KMS-11 (cell line): ENCODE measurements around the gene DARS1.
"Not testable (repeated sequence)": the region's sequence is repeated elsewhere in the genome, so short reads cannot be mapped to it uniquely, and the experiment has no call there.

Experiments used
- H2AFZ ChIP-seq: fragments of 200-600 bp; sonication (generic); 2 replicates; pipeline ENCODE4 v1.6.1; 2016; ENCODE audit warnings: antibody characterized with exemption, mixed run types, low read depth
- H3K27ac ChIP-seq: fragments of 200-600 bp; sonication (generic); 2 replicates; pipeline ENCODE4 v1.6.1; 2016; ENCODE audit warnings: mild to moderate bottlenecking, mixed run types
- H3K27me3 ChIP-seq: fragments of 200-600 bp; sonication (generic); 2 replicates; pipeline ENCODE4 v1.6.1; 2017; ENCODE audit warnings: mild to moderate bottlenecking, low read depth, mixed run types, moderate library complexity; ENCODE audit not compliant: insufficient read depth
- H3K36me3 ChIP-seq: fragments of 200-600 bp; sonication (generic); 2 replicates; pipeline ENCODE4 v1.6.1; 2017; ENCODE audit warnings: mild to moderate bottlenecking, mixed run types; ENCODE audit not compliant: insufficient read depth
- H3K4me1 ChIP-seq: fragments of 200-600 bp; sonication (generic); 2 replicates; pipeline ENCODE4 v1.6.1; 2016; ENCODE audit warnings: mild to moderate bottlenecking, low read depth, mixed run types; ENCODE audit not compliant: poor library complexity, severe bottlenecking
- H3K4me2 ChIP-seq: fragments of 200-600 bp; sonication (generic); 2 replicates; pipeline ENCODE4 v1.7.0; 2016; ENCODE audit warnings: mild to moderate bottlenecking, mixed run types
- H3K4me3 ChIP-seq: fragments of 200-600 bp; sonication (generic); IDR thresholded peaks from 2 replicates; pipeline ENCODE4 v1.6.1; 2017; ENCODE audit warnings: low read depth, low read length, mixed read lengths; ENCODE audit not compliant: insufficient read depth
- H3K79me2 ChIP-seq: fragments of 200-600 bp; sonication (generic); 2 replicates; pipeline ENCODE4 v1.6.1; 2016; ENCODE audit warnings: low read depth, mixed run types; ENCODE audit not compliant: insufficient read depth
- H3K9ac ChIP-seq: fragments of 200-600 bp; sonication (generic); 2 replicates; pipeline ENCODE4 v1.6.1; 2016; ENCODE audit warnings: mild to moderate bottlenecking, mixed run types
- H4K20me1 ChIP-seq: fragments of 200-600 bp; sonication (generic); 2 replicates; pipeline ENCODE4 v1.6.1; 2016; ENCODE audit warnings: mild to moderate bottlenecking, mixed run types; ENCODE audit not compliant: insufficient read depth
- CTCF ChIP-seq: fragments of 200-600 bp; sonication (generic); conservative IDR thresholded peaks from 2 replicates; pipeline ENCODE4 v1.6.1; 2017; ENCODE audit warnings: low read depth, mild to moderate bottlenecking, antibody characterized with exemption, low read length, moderate library complexity, mixed read lengths

The DARS1 gene

DNA sequence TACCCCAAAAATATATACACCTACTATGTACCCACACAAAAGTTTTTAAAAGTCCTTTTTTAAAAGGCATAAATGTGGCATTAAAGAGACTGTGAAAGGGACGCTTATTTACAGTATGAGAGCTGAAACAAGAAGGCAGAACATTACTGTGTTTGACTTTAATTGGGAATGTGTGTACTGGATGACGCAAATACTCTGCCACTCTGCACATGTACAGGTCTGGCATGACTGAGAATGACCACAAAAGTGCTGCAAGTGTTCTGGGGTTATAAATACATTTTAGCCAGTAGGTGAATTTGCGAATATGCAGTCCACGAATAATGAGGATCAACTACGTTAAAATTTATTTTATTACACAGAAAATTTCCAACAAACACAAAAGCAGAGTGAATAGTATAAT, 11.4 kb downstream of the DARS1 start:
- no peaks in the 10 kb centered on the region for H3K4me1 ChIP-seq
- no peak overlapping the region for H3K4me3 ChIP-seq
- no peaks in the 10 kb centered on the region for H4K20me1 ChIP-seq
- H3K27ac ChIP-seq: no peak overlapping the region
- H3K9ac ChIP-seq: no peak overlapping the region
- no peaks in the 10 kb centered on the region for H3K36me3 ChIP-seq
- H3K4me2 ChIP-seq: no peak overlapping the region
- H3K27me3 ChIP-seq: no peaks in the 10 kb centered on the region
- no peaks in the 10 kb centered on the region; the same call in 1 of the 2 replicates for H3K79me2 ChIP-seq
- H2AFZ ChIP-seq: no peak overlapping the region
- TF ChIP-seq CTCF: no peak

DNA sequence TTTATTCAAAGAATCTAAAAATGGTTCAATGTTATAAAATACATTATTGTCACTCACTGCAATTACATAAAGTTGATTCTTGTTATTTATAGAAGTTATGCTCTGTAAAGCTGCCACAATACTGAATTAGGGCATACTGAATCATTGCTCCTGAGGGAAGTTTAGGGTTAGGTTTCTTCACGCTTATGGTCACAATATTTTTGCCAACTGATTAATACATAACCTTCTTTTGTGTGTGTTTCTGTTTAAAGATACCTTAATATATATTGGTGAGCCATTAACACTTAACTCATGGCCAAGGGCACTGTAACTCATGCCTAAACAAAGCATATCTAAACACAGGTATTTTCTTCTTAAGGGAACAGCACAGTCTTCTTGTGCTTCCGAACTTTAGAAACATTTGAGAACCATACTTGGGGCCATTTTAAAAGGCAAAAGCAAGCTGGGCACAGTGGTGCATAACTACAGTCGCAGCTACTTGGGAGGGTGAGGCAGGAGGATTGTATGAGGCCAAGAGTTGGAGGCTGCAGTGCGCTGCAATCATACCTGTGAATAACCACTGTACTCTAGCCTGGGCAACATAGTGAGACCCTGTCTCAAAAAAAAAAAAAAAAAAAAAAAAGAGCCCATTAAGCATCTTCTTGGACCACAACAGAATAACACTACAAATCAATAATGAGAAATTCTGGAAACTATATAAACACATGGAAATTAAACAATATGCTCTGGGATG, 15.6 kb downstream of the DARS1 start:
- H3K4me2 ChIP-seq: no peak overlapping the region
- H3K4me3 ChIP-seq: no peak overlapping the region
- H2AFZ ChIP-seq: no peak overlapping the region
- no peaks in the 10 kb centered on the region for H3K27me3 ChIP-seq
- H3K79me2 ChIP-seq: no peaks in the 10 kb centered on the region; the same call in 1 of the 2 replicates
- no peak overlapping the region for H3K27ac ChIP-seq
- TF ChIP-seq CTCF: no peak
- H4K20me1 ChIP-seq: no peaks in the 10 kb centered on the region
- H3K4me1 ChIP-seq: no peaks in the 10 kb centered on the region
- H3K36me3 ChIP-seq: no peaks in the 10 kb centered on the region
- H3K9ac ChIP-seq: no peak overlapping the region

GRCh38 chr2:135965756-135966155, 19.7 kb downstream of the DARS1 start:
- Histone ChIP-seq H2AFZ (no peak overlapping the region), H4K20me1 (no peaks in the 10 kb centered on the region), H3K4me3 (no peak overlapping the region), H3K4me2 (no peak overlapping the region), H3K36me3 (no peaks in the 10 kb centered on the region), H3K4me1 (peaks cover 27% of the 10 kb centered on the region), H3K27ac (no peak overlapping the region), H3K27me3 (no peaks in the 10 kb centered on the region), H3K9ac (no peak overlapping the region), H3K79me2 (no peaks in the 10 kb centered on the region; the same call in 1 of the 2 replicates)
- TF ChIP-seq CTCF: no peak

DNA sequence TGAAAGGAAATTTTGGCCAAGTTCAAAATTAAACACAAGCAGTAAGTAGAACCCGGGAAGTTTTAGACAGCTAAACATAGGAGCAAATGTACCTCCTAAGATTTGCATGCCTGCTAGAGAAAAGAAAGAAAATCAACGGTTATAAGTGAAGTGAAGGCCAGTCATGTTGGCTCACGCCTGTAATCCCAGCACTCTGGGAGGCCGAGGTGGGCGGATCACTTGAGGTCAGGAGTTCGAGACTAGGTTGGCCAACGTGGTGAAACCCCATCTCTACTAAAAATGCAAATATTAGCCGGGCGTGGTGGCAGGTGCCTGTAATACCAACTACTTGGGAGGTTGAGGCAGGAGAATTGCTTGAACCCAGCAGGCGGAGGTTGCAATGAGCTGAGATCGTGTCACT, 21.0 kb downstream of the DARS1 start:
- not testable (repeated sequence) for H3K27ac ChIP-seq, H3K36me3 ChIP-seq

DNA sequence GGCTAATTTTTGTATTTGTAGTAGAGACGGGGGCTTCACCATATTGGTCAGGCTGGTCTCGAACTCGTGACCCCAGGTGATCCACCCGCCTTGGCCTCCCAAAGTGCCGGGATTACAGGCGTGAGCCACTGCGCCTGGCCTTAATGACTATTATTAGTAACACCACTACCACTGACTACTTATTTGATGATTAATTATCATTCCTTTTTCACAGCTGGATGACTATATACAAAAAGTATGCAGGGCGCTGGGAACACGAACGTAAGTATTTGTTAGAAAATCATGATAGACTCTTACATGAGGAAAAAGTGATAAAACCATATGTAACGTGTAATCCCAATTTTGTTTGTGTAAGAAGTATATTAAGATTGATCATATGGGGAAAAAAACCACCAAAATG, 21.6 kb downstream of the DARS1 start:
- Histone ChIP-seq H4K20me1 (no peaks in the 10 kb centered on the region), H3K4me1 (peaks cover 38% of the 10 kb centered on the region), H3K27me3 (no peaks in the 10 kb centered on the region), H3K9ac (no peak overlapping the region), H3K4me2 (no peak overlapping the region), H2AFZ (no peak overlapping the region), H3K36me3 (no peaks in the 10 kb centered on the region), H3K4me3 (no peak overlapping the region), H3K79me2 (no peaks in the 10 kb centered on the region), H3K27ac (no peak overlapping the region)
- TF ChIP-seq CTCF: no peak

More for the DNA sequence above, 21.0 kb downstream of the DARS1 start:
- not testable (repeated sequence) for H2AFZ ChIP-seq, H4K20me1 ChIP-seq, H3K4me3 ChIP-seq, H3K9ac ChIP-seq, H3K4me2 ChIP-seq, H3K27me3 ChIP-seq, H3K79me2 ChIP-seq
- H3K4me1 ChIP-seq: peaks cover 38% of the 10 kb centered on the region
